ENCODE data around the gene SPRR2D. TPM values are rescaled to one million over a fixed set of nuclear protein-coding genes. Genes with fewer than 3 reads are reported as not detected.

SPRR2D gene
- total and polyA plus RNA-seq, 2 experiments from 2014 or later: not detected

GRCh38 chr1:152999818-153000217 is 41.1 kb downstream of the SPRR2D start:
- no peak overlapping the region for H3K4me2 ChIP-seq
- H3K36me3 Mint-ChIP-seq (ENCODE audit: low read depth): no peaks in the 10 kb centered on the region; the same call in 2 of the 3 replicates
- H3K9me2 ChIP-seq (ENCODE audit: insufficient read depth): no peaks in the 10 kb centered on the region
- H4K20me1 ChIP-seq (replicated peaks; ENCODE audit: insufficient read depth): no peaks in the 10 kb centered on the region
- H2AFZ ChIP-seq: no peak overlapping the region; the same call in 1 of the 2 replicates
- no peaks in the 10 kb centered on the region for H3F3A ChIP-seq (replicated peaks; ENCODE audit: low read depth)
- TF ChIP-seq EZH2phosphoT487 (IDR thresholded peaks at IDR 0.05; ENCODE audit: unreplicated experiment): no peak
- no peaks in the 10 kb centered on the region for H3K79me2 ChIP-seq (replicated peaks; ENCODE audit: insufficient read depth)
- H3K9me3 Mint-ChIP-seq: peaks cover 4% of the 10 kb centered on the region; the same call in 2 of the 3 replicates
- H3K27ac ChIP-seq (ENCODE audit: low read depth): no peak overlapping the region
- no peaks in the 10 kb centered on the region for H3K27me3 ChIP-seq (ENCODE audit: insufficient read depth)
- H3K4me3 ChIP-seq: no peak overlapping the region
- DNase-seq (ENCODE audit: low spot score): no peak
- no peak overlapping the region for H3K4me3 Mint-ChIP-seq
- H3K27me3 Mint-ChIP-seq (ENCODE audit: insufficient read depth, low read depth, poor library complexity): peaks cover 2% of the 10 kb centered on the region
- ATAC-seq: no peak
- H3K4me1 Mint-ChIP-seq: peaks cover 11% of the 10 kb centered on the region; the same call in 2 of the 3 replicates
- H3K36me3 ChIP-seq (ENCODE audit: insufficient read depth): no peaks in the 10 kb centered on the region
- no peaks in the 10 kb centered on the region; the same call in 1 of the 2 replicates for H3K4me1 ChIP-seq (ENCODE audit: insufficient read depth)
- no peak overlapping the region for H3K27ac Mint-ChIP-seq

- Histone ChIP-seq H3K4me1 (ENCODE audit: insufficient read depth) (no peaks in the 10 kb centered on the region; the same call in 1 of the 2 replicates), H3K4me2 (no peak overlapping the region), H3K79me2 (replicated peaks; ENCODE audit: insufficient read depth) (no peaks in the 10 kb centered on the region), H2AFZ (peak overlapping the region; percentile 48; the same call in 1 of the 2 replicates), H3K27me3 (ENCODE audit: insufficient read depth) (no peaks in the 10 kb centered on the region), H3F3A (replicated peaks; ENCODE audit: low read depth) (no peaks in the 10 kb centered on the region), H3K27ac (ENCODE audit: low read depth) (no peak overlapping the region), H3K4me3 (no peak overlapping the region), H3K9me2 (ENCODE audit: insufficient read depth) (no peaks in the 10 kb centered on the region), H4K20me1 (replicated peaks; ENCODE audit: insufficient read depth) (no peaks in the 10 kb centered on the region), H3K36me3 (ENCODE audit: insufficient read depth) (no peaks in the 10 kb centered on the region)
- ATAC-seq (no peak), DNase-seq (ENCODE audit: low spot score) (no peak)
- Mint-ChIP-seq H3K9me3 (peaks cover 8% of the 10 kb centered on the region; the same call in 2 of the 3 replicates), H3K27me3 (ENCODE audit: insufficient read depth, low read depth, poor library complexity) (peaks cover 2% of the 10 kb centered on the region), H3K36me3 (ENCODE audit: low read depth) (no peaks in the 10 kb centered on the region; the same call in 2 of the 3 replicates), H3K4me3 (no peak overlapping the region), H3K4me1 (peaks cover 11% of the 10 kb centered on the region; the same call in 2 of the 3 replicates), H3K27ac (no peak overlapping the region)
- TF ChIP-seq ZNF114 (CRISPR knock-in tag; IDR thresholded peaks at IDR 0.05): no peak
- TF ChIP-seq CTCF (conservative IDR thresholded peaks at IDR 0.05; ENCODE audit: low read depth in 2 of 2): no peak
- no peak for TF ChIP-seq CREB1 (CRISPR knock-in tag; IDR thresholded peaks at IDR 0.05; ENCODE audit: low read depth)
- TF ChIP-seq EZH2phosphoT487 (IDR thresholded peaks at IDR 0.05; ENCODE audit: unreplicated experiment): no peak
- TF ChIP-seq REST (IDR thresholded peaks at IDR 0.05; ENCODE audit: unreplicated experiment): no peak
- no peak for TF ChIP-seq JUNB (IDR thresholded peaks at IDR 0.05; ENCODE audit: unreplicated experiment)
- TF ChIP-seq, protein P1, sequence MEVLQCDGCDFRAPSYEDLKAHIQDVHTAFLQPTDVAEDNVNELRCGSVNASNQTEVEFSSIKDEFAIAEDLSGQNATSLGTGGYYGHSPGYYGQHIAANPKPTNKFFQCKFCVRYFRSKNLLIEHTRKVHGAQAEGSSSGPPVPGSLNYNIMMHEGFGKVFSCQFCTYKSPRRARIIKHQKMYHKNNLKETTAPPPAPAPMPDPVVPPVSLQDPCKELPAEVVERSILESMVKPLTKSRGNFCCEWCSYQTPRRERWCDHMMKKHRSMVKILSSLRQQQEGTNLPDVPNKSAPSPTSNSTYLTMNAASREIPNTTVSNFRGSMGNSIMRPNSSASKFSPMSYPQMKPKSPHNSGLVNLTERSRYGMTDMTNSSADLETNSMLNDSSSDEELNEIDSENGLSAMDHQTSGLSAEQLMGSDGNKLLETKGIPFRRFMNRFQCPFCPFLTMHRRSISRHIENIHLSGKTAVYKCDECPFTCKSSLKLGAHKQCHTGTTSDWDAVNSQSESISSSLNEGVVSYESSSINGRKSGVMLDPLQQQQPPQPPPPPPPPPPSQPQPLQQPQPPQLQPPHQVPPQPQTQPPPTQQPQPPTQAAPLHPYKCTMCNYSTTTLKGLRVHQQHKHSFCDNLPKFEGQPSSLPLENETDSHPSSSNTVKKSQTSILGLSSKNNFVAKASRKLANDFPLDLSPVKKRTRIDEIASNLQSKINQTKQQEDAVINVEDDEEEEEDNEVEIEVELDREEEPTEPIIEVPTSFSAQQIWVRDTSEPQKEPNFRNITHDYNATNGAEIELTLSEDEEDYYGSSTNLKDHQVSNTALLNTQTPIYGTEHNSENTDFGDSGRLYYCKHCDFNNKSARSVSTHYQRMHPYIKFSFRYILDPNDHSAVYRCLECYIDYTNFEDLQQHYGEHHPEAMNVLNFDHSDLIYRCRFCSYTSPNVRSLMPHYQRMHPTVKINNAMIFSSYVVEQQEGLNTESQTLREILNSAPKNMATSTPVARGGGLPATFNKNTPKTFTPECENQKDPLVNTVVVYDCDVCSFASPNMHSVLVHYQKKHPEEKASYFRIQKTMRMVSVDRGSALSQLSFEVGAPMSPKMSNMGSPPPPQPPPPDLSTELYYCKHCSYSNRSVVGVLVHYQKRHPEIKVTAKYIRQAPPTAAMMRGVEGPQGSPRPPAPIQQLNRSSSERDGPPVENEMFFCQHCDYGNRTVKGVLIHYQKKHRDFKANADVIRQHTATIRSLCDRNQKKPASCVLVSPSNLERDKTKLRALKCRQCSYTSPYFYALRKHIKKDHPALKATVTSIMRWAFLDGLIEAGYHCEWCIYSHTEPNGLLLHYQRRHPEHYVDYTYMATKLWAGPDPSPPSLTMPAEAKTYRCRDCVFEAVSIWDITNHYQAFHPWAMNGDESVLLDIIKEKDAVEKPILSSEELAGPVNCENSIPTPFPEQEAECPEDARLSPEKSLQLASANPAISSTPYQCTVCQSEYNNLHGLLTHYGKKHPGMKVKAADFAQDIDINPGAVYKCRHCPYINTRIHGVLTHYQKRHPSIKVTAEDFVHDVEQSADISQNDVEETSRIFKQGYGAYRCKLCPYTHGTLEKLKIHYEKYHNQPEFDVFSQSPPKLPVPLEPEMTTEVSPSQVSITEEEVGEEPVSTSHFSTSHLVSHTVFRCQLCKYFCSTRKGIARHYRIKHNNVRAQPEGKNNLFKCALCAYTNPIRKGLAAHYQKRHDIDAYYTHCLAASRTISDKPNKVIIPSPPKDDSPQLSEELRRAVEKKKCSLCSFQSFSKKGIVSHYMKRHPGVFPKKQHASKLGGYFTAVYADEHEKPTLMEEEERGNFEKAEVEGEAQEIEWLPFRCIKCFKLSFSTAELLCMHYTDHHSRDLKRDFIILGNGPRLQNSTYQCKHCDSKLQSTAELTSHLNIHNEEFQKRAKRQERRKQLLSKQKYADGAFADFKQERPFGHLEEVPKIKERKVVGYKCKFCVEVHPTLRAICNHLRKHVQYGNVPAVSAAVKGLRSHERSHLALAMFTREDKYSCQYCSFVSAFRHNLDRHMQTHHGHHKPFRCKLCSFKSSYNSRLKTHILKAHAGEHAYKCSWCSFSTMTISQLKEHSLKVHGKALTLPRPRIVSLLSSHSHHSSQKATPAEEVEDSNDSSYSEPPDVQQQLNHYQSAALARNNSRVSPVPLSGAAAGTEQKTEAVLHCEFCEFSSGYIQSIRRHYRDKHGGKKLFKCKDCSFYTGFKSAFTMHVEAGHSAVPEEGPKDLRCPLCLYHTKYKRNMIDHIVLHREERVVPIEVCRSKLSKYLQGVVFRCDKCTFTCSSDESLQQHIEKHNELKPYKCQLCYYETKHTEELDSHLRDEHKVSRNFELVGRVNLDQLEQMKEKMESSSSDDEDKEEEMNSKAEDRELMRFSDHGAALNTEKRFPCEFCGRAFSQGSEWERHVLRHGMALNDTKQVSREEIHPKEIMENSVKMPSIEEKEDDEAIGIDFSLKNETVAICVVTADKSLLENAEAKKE (CRISPR knock-in tag; IDR thresholded peaks at IDR 0.05): no peak
- TF ChIP-seq NANOG (IDR thresholded peaks at IDR 0.05; ENCODE audit: borderline replicate concordance): no peak
- no peak for TF ChIP-seq ETS1 (IDR thresholded peaks at IDR 0.05)
Observed at GRCh38 chr1:152998476-152998875, 42.4 kb downstream of the SPRR2D start.
